Esophagus squamous epithelium (tissue), 5 donors: ENCODE results near the gene TDRD7. TPM values are rescaled to one million over a fixed set of nuclear protein-coding genes. Genes with fewer than 3 reads are reported as not detected.

Source experiments
- DNase-seq: peaks from one replicate; lab custom pipeline; 2025; lab: John Stamatoyannopoulos, UW
- H3K27ac ChIP-seq, 4 donors: fragments of 200-600 bp; sonication (generic); one replicate each; pipeline ENCODE4 v1.5.1; 2016 to 2019; ENCODE audit warnings: mild to moderate bottlenecking in 1 of 4
- H3K27me3 ChIP-seq, 4 donors: fragments of 200-600 bp; sonication (generic); 1 replicate in 3 of 4; 2 replicates in 1 of 4; pipeline versions ENCODE4 v1.5.1 to v1.6.0; 2017 to 2021; ENCODE audit warnings: antibody characterized with exemption in 1 of 4
- H3K36me3 ChIP-seq, 3 donors: fragments of 200-600 bp; sonication (generic); one replicate each; pipeline ENCODE4 v1.5.1; 2016 to 2019
- H3K4me1 ChIP-seq, 3 donors: fragments of 200-600 bp; sonication (generic); one replicate each; pipeline ENCODE4 v1.5.1; 2017 to 2019
- H3K4me3 ChIP-seq, 4 donors: fragments of 200-600 bp; sonication (generic); 1 replicate in 3 of 4; 2 replicates in 1 of 4; pipeline ENCODE4 v1.5.1; 2016 to 2019; ENCODE audit warnings: mild to moderate bottlenecking in 2 of 4, moderate library complexity in 1 of 4
- H3K9me3 ChIP-seq, 3 donors: fragments of 200-600 bp; sonication (generic); one replicate each; pipeline ENCODE4 v1.5.1; 2016 to 2019
- CTCF ChIP-seq, 6 experiments: fragments of 450-650 bp in 4 of 6; fragments of 200-600 bp in 2 of 6; sonication (generic) in 2 of 6; IDR thresholded peaks; one replicate each; pipeline ENCODE4 v1.5.1; 2016 to 2019; ENCODE audit warnings: antibody characterized with exemption in 6 of 6, mild to moderate bottlenecking in 4 of 6, moderate library complexity in 4 of 6
- POLR2A ChIP-seq, 4 donors: fragments of 450-650 bp; IDR thresholded peaks; one replicate each; pipeline ENCODE4 v1.6.1; 2017; ENCODE audit warnings: antibody characterized with exemption in 4 of 4, mild to moderate bottlenecking in 4 of 4, moderate library complexity in 3 of 4
- WGBS, 2 donors: methylation state at CpG; one replicate each; pipeline ENCODE4 v1.1.5; 2018; 5-methylcytosine and 5-hydroxymethylcytosine counted together
- intact Hi-C: fragments of 100-400 bp; cut with DNase I; formaldehyde crosslinking; loops from one replicate; pipeline ENCODE4 v1.15.0; 2022
- total RNA-seq, 4 donors: library from RNA; depleted of rRNA; stranded (reverse); fragments of >200 nt; gene quantifications; one replicate each; pipeline ENCODE4 v1.1.0, GENCODE V29; 2016
- donor health status: DM: yes; HTN: yes; CAD: no.

TDRD7 gene
- total RNA-seq, 4 donors from 2014 or later = 7.7 to 11.3 (median 10.2) TPM

DNA sequence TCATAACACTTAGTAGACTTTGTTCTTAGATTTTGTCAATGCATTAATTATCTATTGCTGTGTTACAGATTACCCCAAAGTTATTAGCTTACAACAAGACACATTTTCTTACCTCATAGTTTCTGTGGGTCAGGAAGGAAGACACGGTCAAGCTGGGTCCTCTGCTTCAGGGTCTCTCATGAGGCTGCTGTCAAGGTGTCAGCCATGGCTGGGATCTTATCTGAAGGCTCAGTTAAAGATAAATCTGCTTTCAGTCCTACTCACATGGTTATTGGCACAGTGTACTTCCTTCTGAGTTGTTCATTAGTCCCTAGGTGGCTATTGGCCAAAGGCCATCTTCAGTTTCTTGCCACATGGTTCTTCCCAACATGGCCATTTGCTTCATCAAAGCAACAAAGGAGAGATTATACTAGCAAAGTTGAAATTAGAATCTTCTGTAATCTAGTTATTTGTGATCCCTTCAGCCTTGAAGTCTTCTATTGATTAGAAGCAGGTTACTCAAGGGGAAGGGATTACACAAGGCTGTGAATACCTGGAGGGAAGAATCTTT is 25.2 kb downstream of the TDRD7 start:
- intact Hi-C loops = no loop called here
- H3K27me3 ChIP-seq = no peaks in the 10 kb centered on the region
- no peak overlapping the region for H3K27ac ChIP-seq
- no peak for DNase-seq
- 60 to 100% methylated on average over 1 of the region's 1 CpG for WGBS, 2 donors
- H3K9me3 ChIP-seq = no peaks in the 10 kb centered on the region
- H3K4me3 ChIP-seq = no peak overlapping the region
- peaks cover 0 to 13% (median 0%) of the 10 kb centered on the region in 3 donors for H3K4me1 ChIP-seq
- TF ChIP-seq POLR2A (IDR thresholded peaks at IDR 0.05) (no peak), CTCF (IDR thresholded peaks at IDR 0.05) (no peak)
- peaks cover 5 to 61% (median 6%) of the 10 kb centered on the region in 3 donors for H3K36me3 ChIP-seq

- peaks cover 0 to 13% (median 0%) of the 10 kb centered on the region in 3 donors for H3K4me1 ChIP-seq
- DNase-seq = no peak
- no peak overlapping the region for H3K4me3 ChIP-seq
- no peaks in the 10 kb centered on the region for H3K9me3 ChIP-seq
- peaks cover 5 to 57% (median 6%) of the 10 kb centered on the region in 3 donors for H3K36me3 ChIP-seq
- no peak for TF ChIP-seq CTCF (IDR thresholded peaks at IDR 0.05)
- no peak for TF ChIP-seq POLR2A (IDR thresholded peaks at IDR 0.05)
- H3K27ac ChIP-seq = no peak overlapping the region
- H3K27me3 ChIP-seq = no peaks in the 10 kb centered on the region
- 54 to 85% methylated on average over 2 of the region's 2 CpGs for WGBS, 2 donors
- intact Hi-C loops = no loop called here
These were observed 26.4 kb downstream of the TDRD7 start for GRCh38 chr9:97438257-97438656.

- Histone ChIP-seq H3K27ac (no peak overlapping the region), H3K4me3 (no peak overlapping the region), H3K36me3 (peaks cover 5 to 53% (median 6%) of the 10 kb centered on the region in 3 donors), H3K27me3 (no peaks in the 10 kb centered on the region), H3K9me3 (no peaks in the 10 kb centered on the region), H3K4me1 (peaks cover 0 to 13% (median 0%) of the 10 kb centered on the region in 3 donors)
- intact Hi-C loops = no loop called here
- no peak for TF ChIP-seq CTCF (IDR thresholded peaks at IDR 0.05)
- TF ChIP-seq POLR2A (IDR thresholded peaks at IDR 0.05) = no peak
- DNase-seq = no peak
These were observed 26.8 kb downstream of the TDRD7 start for GRCh38 chr9:97438666-97439065.

GRCh38 chr9:97440160-97440559 is 28.3 kb downstream of the TDRD7 start:
- Histone ChIP-seq H3K4me3 (no peak overlapping the region), H3K27ac (no peak overlapping the region), H3K4me1 (peaks cover 0 to 13% (median 0%) of the 10 kb centered on the region in 3 donors), H3K36me3 (peaks cover 5 to 39% (median 6%) of the 10 kb centered on the region in 3 donors), H3K27me3 (no peaks in the 10 kb centered on the region), H3K9me3 (no peaks in the 10 kb centered on the region)
- intact Hi-C loops = no loop called here
- 75 to 100% methylated on average over 1 of the region's 1 CpG for WGBS, 2 donors
- TF ChIP-seq CTCF (IDR thresholded peaks at IDR 0.05) = no peak
- TF ChIP-seq POLR2A (IDR thresholded peaks at IDR 0.05) = no peak
- no peak for DNase-seq

- H3K4me3 ChIP-seq = no peak overlapping the region
- no peak for DNase-seq
- intact Hi-C loops = no loop called here
- H3K27ac ChIP-seq = no peak overlapping the region
- 60 to 71% methylated on average over 2 of the region's 2 CpGs for WGBS, 2 donors
- peaks cover 0 to 13% (median 0%) of the 10 kb centered on the region in 3 donors for H3K4me1 ChIP-seq
- no peaks in the 10 kb centered on the region for H3K9me3 ChIP-seq
- TF ChIP-seq CTCF (IDR thresholded peaks at IDR 0.05) (no peak), POLR2A (IDR thresholded peaks at IDR 0.05) (no peak)
- peaks cover 0 to 30% (median 6%) of the 10 kb centered on the region in 3 donors for H3K36me3 ChIP-seq
- H3K27me3 ChIP-seq = no peaks in the 10 kb centered on the region
These were observed 29.8 kb downstream of the TDRD7 start for GRCh38 chr9:97441729-97442128.
